Esophagus muscularis mucosa (tissue), 3 donors: ENCODE data around the gene DTX3.

Experiments
- POLR2A ChIP-seq: fragments of 450-650 bp; IDR thresholded peaks from one replicate; pipeline ENCODE4 v1.6.1; 2017; ENCODE audit warnings: antibody characterized with exemption, moderate library complexity, mild to moderate bottlenecking, low read depth
- POLR2AphosphoS5 ChIP-seq, 2 donors: sonication (generic); formaldehyde crosslinking; IDR thresholded peaks; one replicate each; pipeline ENCODE4 v1.6.1; 2017; ENCODE audit warnings: antibody characterized with exemption in 2 of 2
- TF ChIP-seq, protein P1 (sequence below), 3 experiments: fragments of 200-600 bp in 2 of 3; fragments of 450-650 bp in 1 of 3; sonication (generic) in 2 of 3; IDR thresholded peaks; one replicate each; pipeline ENCODE4 v1.5.1; 2017 to 2019; ENCODE audit warnings: antibody characterized with exemption in 3 of 3, mild to moderate bottlenecking in 2 of 3, moderate library complexity in 1 of 3

DNA sequence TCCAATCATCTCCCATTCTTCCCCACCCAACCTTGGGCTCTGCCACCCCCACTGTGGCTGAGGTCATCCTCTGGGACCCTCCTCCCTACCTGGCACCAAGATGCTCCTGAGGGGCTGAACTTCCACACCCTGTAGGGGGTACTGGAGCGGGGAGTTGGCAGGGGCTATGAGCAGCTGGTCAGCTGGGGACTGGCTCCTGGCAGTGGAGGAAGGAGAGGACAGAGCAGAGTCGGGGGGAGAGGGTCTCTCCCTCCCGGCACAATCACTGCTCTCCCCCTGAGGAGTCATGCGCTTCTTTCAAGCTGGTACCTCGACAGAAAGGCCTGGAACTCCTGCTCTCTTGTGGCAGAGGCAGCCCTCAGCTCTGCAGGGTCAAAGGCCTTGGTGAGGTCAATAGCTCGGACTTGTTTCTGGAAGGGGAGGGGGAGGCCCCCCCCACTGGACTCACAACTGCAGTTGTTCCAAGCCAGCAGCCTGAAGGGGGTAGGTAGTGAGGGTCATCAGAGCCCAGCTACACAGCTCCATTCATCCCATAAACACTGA, 26.3 kb downstream of the DTX3 start:
- TF ChIP-seq POLR2A (no peak), POLR2AphosphoS5 (IDR thresholded peaks at IDR 0.05) (no peak)
- TF ChIP-seq, protein P1, sequence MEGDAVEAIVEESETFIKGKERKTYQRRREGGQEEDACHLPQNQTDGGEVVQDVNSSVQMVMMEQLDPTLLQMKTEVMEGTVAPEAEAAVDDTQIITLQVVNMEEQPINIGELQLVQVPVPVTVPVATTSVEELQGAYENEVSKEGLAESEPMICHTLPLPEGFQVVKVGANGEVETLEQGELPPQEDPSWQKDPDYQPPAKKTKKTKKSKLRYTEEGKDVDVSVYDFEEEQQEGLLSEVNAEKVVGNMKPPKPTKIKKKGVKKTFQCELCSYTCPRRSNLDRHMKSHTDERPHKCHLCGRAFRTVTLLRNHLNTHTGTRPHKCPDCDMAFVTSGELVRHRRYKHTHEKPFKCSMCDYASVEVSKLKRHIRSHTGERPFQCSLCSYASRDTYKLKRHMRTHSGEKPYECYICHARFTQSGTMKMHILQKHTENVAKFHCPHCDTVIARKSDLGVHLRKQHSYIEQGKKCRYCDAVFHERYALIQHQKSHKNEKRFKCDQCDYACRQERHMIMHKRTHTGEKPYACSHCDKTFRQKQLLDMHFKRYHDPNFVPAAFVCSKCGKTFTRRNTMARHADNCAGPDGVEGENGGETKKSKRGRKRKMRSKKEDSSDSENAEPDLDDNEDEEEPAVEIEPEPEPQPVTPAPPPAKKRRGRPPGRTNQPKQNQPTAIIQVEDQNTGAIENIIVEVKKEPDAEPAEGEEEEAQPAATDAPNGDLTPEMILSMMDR (IDR thresholded peaks at IDR 0.05): no peak
